ENCODE data around the gene SPTLC2.

SPTLC2 gene

GRCh38 chr14:77609922-77610321, 6.5 kb downstream of the SPTLC2 start:
- H3K27ac ChIP-seq = no peak overlapping the region
- TF ChIP-seq CTCF (conservative IDR thresholded peaks at IDR 0.05) = no peak

- H3K27ac ChIP-seq = no peak overlapping the region
- TF ChIP-seq CTCF (conservative IDR thresholded peaks at IDR 0.05) = no peak
Observed at GRCh38 chr14:77607741-77608302, 8.6 kb downstream of the SPTLC2 start.

GRCh38 chr14:77605392-77605972, 11.0 kb downstream of the SPTLC2 start:
- TF ChIP-seq CTCF (conservative IDR thresholded peaks at IDR 0.05) = no peak
- no peak overlapping the region for H3K27ac ChIP-seq

- TF ChIP-seq CTCF (conservative IDR thresholded peaks at IDR 0.05) = peak; percentile 25; the same call in 1 of the 2 replicates
- H3K27ac ChIP-seq = no peak overlapping the region
Observed at GRCh38 chr14:77603654-77604255, 12.7 kb downstream of the SPTLC2 start.

GRCh38 chr14:77603031-77603430, 13.4 kb downstream of the SPTLC2 start:
- no peak for TF ChIP-seq CTCF (conservative IDR thresholded peaks at IDR 0.05)
- no peak overlapping the region for H3K27ac ChIP-seq

- TF ChIP-seq CTCF (conservative IDR thresholded peaks at IDR 0.05) = no peak
- H3K27ac ChIP-seq = no peak overlapping the region
Observed at GRCh38 chr14:77601846-77602619, 14.4 kb downstream of the SPTLC2 start.

GRCh38 chr14:77599889-77600288, 16.5 kb downstream of the SPTLC2 start:
- TF ChIP-seq CTCF (conservative IDR thresholded peaks at IDR 0.05) = no peak
- H3K27ac ChIP-seq = no peak overlapping the region

Measured in VCaP (cell line).